ENCODE measurements around the gene FOXD4L1.
"Not testable (repeated sequence)": the region's sequence is repeated elsewhere in the genome, so short reads cannot be mapped to it uniquely, and the experiment has no call there.

- TF ChIP-seq, protein P1, sequence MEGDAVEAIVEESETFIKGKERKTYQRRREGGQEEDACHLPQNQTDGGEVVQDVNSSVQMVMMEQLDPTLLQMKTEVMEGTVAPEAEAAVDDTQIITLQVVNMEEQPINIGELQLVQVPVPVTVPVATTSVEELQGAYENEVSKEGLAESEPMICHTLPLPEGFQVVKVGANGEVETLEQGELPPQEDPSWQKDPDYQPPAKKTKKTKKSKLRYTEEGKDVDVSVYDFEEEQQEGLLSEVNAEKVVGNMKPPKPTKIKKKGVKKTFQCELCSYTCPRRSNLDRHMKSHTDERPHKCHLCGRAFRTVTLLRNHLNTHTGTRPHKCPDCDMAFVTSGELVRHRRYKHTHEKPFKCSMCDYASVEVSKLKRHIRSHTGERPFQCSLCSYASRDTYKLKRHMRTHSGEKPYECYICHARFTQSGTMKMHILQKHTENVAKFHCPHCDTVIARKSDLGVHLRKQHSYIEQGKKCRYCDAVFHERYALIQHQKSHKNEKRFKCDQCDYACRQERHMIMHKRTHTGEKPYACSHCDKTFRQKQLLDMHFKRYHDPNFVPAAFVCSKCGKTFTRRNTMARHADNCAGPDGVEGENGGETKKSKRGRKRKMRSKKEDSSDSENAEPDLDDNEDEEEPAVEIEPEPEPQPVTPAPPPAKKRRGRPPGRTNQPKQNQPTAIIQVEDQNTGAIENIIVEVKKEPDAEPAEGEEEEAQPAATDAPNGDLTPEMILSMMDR (IDR thresholded peaks at IDR 0.05), result not testable (repeated sequence)
- not testable (repeated sequence) for TF ChIP-seq POLR2A (IDR thresholded peaks at IDR 0.05)
Measured at GRCh38 chr2:113528904-113529303, 30.4 kb downstream of the FOXD4L1 start.
